Measurements from ENCODE around the gene NCL.

DNA sequence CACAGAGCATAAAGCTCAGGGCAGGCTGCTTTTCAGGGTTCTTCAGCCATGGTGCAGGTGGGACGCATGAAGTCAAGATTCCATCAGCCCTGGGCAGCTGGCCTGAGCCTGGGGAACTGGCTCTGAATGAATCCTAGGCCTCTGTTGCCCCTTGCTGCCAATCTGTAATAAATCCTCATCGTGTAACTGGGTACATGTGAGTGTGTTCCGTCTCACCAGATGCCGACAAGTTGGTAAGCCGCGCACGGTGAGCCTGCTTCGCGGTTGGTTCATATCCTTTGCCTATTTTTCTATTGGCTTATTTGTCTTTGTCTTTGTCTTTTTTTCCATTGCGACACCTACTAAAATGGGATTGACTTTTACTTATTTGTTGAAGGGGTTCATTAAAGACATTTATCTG, 41.1 kb downstream of the NCL start:
- no peak for TF ChIP-seq CTCF (conservative IDR thresholded peaks at IDR 0.05; ENCODE audit: low read depth, low read length)
- TF ChIP-seq MXI1 (IDR thresholded peaks at IDR 0.05; ENCODE audit: borderline replicate concordance, low read depth, low read length): no peak
- TF ChIP-seq USF2 (IDR thresholded peaks at IDR 0.05; ENCODE audit: low read depth, low read length): no peak
- TF ChIP-seq CEBPB (IDR thresholded peaks at IDR 0.05; ENCODE audit: low read depth, low read length): no peak
- no peak for TF ChIP-seq POLR2A (IDR thresholded peaks at IDR 0.05; ENCODE audit: low read depth, low read length)
- TF ChIP-seq MAFK (IDR thresholded peaks at IDR 0.05; ENCODE audit: low read depth, low read length): no peak
- TF ChIP-seq RFX5 (IDR thresholded peaks at IDR 0.05; ENCODE audit: low read depth, low read length): no peak
- no peak for TF ChIP-seq SMC3 (IDR thresholded peaks at IDR 0.05; ENCODE audit: low read depth, low read length)
- TF ChIP-seq NFE2L2 (IDR thresholded peaks at IDR 0.05; ENCODE audit: low read depth, low read length): no peak
- TF ChIP-seq RCOR1 (IDR thresholded peaks at IDR 0.05; ENCODE audit: insufficient replicate concordance, low read length): no peak
- no peak for TF ChIP-seq MAZ (IDR thresholded peaks at IDR 0.05; ENCODE audit: borderline replicate concordance, low read depth, low read length)
- no peak for TF ChIP-seq FOS (IDR thresholded peaks at IDR 0.05; ENCODE audit: low read depth, low read length)
